Mucosa of descending colon (tissue), 3 donors: Measurements from ENCODE around the gene ITGAV. TPM values are rescaled to one million over a fixed set of nuclear protein-coding genes. Genes with fewer than 3 reads are reported as not detected.

Source experiments
- ATAC-seq: fragments of 200-7000 bp; cut with Tn5 transposase; one replicate; pipeline ENCODE4 v1.9.1; 2020; ENCODE audit warnings: mild to moderate bottlenecking, moderate library complexity
- DNase-seq, 3 donors: peaks; one replicate each; pipeline ENCODE4 v3.0.0-alpha.2; 2020
- H3K36me3 ChIP-seq: fragments of 200-600 bp; one replicate; pipeline ENCODE4 v1.8.0; 2021; ENCODE audit warnings: low read depth, mild to moderate bottlenecking
- H3K4me1 ChIP-seq: fragments of 200-600 bp; one replicate; pipeline ENCODE4 v1.8.0; 2021; ENCODE audit warnings: low read depth, mild to moderate bottlenecking
- H3K4me3 ChIP-seq: fragments of 200-600 bp; one replicate; pipeline ENCODE4 v1.8.0; 2021; ENCODE audit warnings: mild to moderate bottlenecking
- H3K9me3 ChIP-seq: fragments of 200-600 bp; one replicate; pipeline ENCODE4 v1.8.0; 2021; ENCODE audit warnings: mild to moderate bottlenecking
- CTCF ChIP-seq: fragments of 200-600 bp; IDR thresholded peaks from one replicate; pipeline ENCODE4 v1.8.0; 2022; ENCODE audit warnings: antibody characterized with exemption, mild to moderate bottlenecking
- intact Hi-C, 2 donors: fragments of 100-400 bp; cut with DNase I in 1 of 2; cut with micrococcal nuclease in 1 of 2; formaldehyde crosslinking; loops; one replicate each; pipeline versions ENCODE4 v1.11.0 to v1.11.1; 2022; cut with DNase I, micrococcal nuclease
- total RNA-seq, 3 donors: library from RNA; stranded (reverse); fragmentation: NEBNext Ultra II Directional in 2 of 3; extraction: Animal tissue kit (Norgen Biotek cat#: 25700) in 2 of 3; gene quantifications; one replicate each; pipeline versions ENCODE4 v1.2.1 to v1.2.4, GENCODE V29; 2021 to 2023
- donor health status: DM: no; HTN: no; CAD: no; lungs with moderate emphysema.
- donor health status: DM: no; HTN: no; CAD: no.
- donor health status: DM: no; HTN: yes; CAD: no.

The ITGAV gene
- total RNA-seq, 3 donors from 2014 or later, result 41.0 to 62.8 (median 47.2) TPM

GRCh38 chr2:186629250-186629996 lies 39.6 kb downstream of the ITGAV start:
- H3K36me3 ChIP-seq, result no peaks in the 10 kb centered on the region
- intact Hi-C loops, result no loop called here
- no peak for TF ChIP-seq CTCF
- no peaks in the 10 kb centered on the region for H3K9me3 ChIP-seq
- DNase-seq, result no peak
- H3K4me1 ChIP-seq, result no peaks in the 10 kb centered on the region
- ATAC-seq, result no peak
- no peak overlapping the region for H3K4me3 ChIP-seq

- intact Hi-C loops, result no loop called here
- TF ChIP-seq CTCF, result no peak
- H3K36me3 ChIP-seq, result no peaks in the 10 kb centered on the region
- H3K4me3 ChIP-seq, result no peak overlapping the region
- no peaks in the 10 kb centered on the region for H3K4me1 ChIP-seq
- DNase-seq (no peak), ATAC-seq (no peak)
- H3K9me3 ChIP-seq, result no peaks in the 10 kb centered on the region
These were observed 42.6 kb downstream of the ITGAV start for GRCh38 chr2:186632417-186632816.

- no peaks in the 10 kb centered on the region for H3K36me3 ChIP-seq
- no peaks in the 10 kb centered on the region for H3K4me1 ChIP-seq
- TF ChIP-seq CTCF, result no peak
- no peak for ATAC-seq
- intact Hi-C loops, result no loop called here
- H3K4me3 ChIP-seq, result no peak overlapping the region
- no peaks in the 10 kb centered on the region for H3K9me3 ChIP-seq
- no peak for DNase-seq
These were observed 44.8 kb downstream of the ITGAV start for GRCh38 chr2:186634701-186635100.

GRCh38 chr2:186636800-186637496 lies 47.1 kb downstream of the ITGAV start:
- Histone ChIP-seq H3K4me3 (no peak overlapping the region), H3K4me1 (no peaks in the 10 kb centered on the region), H3K9me3 (no peaks in the 10 kb centered on the region), H3K36me3 (no peaks in the 10 kb centered on the region)
- DNase-seq (no peak), ATAC-seq (no peak)
- TF ChIP-seq CTCF, result no peak
- intact Hi-C loops, result no loop called here

GRCh38 chr2:186637497-186637800 lies 47.6 kb downstream of the ITGAV start:
- Histone ChIP-seq H3K4me1 (no peaks in the 10 kb centered on the region), H3K4me3 (no peak overlapping the region), H3K36me3 (no peaks in the 10 kb centered on the region), H3K9me3 (no peaks in the 10 kb centered on the region)
- peak; percentile 27 for ATAC-seq
- DNase-seq, result peak in 1 of 3 donors; percentile 2
- no peak for TF ChIP-seq CTCF
- intact Hi-C loops, result no loop called here
